ENCODE measurements around the gene IGSF5. TPM values are rescaled to one million over a fixed set of nuclear protein-coding genes. Genes with fewer than 3 reads are reported as not detected.

Gene IGSF5
- total RNA-seq, 2 experiments from 2014 or later: not detected

DNA sequence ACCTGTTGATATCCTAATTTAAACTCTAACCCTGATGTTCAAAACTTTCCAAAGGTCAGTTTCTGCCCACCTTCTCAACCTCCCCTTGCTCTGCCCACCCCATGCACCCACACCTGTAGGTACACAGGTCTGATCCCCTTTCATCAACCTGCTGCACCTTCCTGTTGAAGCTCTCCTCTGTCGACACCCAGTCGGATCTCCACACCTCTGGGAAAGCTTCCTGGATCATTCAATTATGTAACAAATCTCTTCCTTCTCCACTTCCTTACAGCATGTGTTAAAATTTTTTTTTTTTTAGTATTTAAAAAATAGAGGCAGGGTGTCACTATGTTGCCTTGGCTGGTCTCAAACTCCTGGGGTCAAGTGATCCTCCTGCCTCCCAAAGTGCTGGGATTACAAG, 44.7 kb upstream of the IGSF5 start:
- no peak overlapping the region for H3K4me3 ChIP-seq (ENCODE audit: low read depth, low read length, poor library complexity, severe bottlenecking)
- no TSS peak for BruUV-seq (replicated peaks)
- no peaks in the 10 kb centered on the region for H3K4me1 ChIP-seq (ENCODE audit: insufficient read depth, low read length, poor library complexity, severe bottlenecking)
- H3K4me2 ChIP-seq (ENCODE audit: low read length): no peak overlapping the region
- no peaks in the 10 kb centered on the region for H3K79me2 ChIP-seq (ENCODE audit: insufficient read depth, low read depth, low read length)
- no peak overlapping the region for H3K27ac ChIP-seq (ENCODE audit: low read depth, low read length, poor library complexity, severe bottlenecking)
- DNase-seq (ENCODE audit: low spot score): no peak
- ChIA-PET CTCF (ENCODE audit: unreplicated experiment) (no interaction called here), POLR2A (interaction anchor here (0.7 kb wide), 1 partner anchor 10 kb away, joined by 3 read pairs; no protein-coding TSS in a partner anchor)
- no peak for TF ChIP-seq EZH2phosphoT487 (IDR thresholded peaks at IDR 0.05; ENCODE audit: borderline replicate concordance, low read depth, low read length)
- TF ChIP-seq, protein P1, sequence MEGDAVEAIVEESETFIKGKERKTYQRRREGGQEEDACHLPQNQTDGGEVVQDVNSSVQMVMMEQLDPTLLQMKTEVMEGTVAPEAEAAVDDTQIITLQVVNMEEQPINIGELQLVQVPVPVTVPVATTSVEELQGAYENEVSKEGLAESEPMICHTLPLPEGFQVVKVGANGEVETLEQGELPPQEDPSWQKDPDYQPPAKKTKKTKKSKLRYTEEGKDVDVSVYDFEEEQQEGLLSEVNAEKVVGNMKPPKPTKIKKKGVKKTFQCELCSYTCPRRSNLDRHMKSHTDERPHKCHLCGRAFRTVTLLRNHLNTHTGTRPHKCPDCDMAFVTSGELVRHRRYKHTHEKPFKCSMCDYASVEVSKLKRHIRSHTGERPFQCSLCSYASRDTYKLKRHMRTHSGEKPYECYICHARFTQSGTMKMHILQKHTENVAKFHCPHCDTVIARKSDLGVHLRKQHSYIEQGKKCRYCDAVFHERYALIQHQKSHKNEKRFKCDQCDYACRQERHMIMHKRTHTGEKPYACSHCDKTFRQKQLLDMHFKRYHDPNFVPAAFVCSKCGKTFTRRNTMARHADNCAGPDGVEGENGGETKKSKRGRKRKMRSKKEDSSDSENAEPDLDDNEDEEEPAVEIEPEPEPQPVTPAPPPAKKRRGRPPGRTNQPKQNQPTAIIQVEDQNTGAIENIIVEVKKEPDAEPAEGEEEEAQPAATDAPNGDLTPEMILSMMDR (conservative IDR thresholded peaks at IDR 0.05; ENCODE audit: low read length): no peak
- H2AFZ ChIP-seq (ENCODE audit: low read length): no peak overlapping the region
- intact Hi-C loops (cut with micrococcal nuclease; ENCODE audit: unreplicated experiment): no loop called here
- H3K36me3 ChIP-seq (ENCODE audit: insufficient read depth, low read length): no peaks in the 10 kb centered on the region
- no peaks in the 10 kb centered on the region for H3K9me3 ChIP-seq (ENCODE audit: low read length)
- no peaks in the 10 kb centered on the region for H3K9me2 ChIP-seq (ENCODE audit: insufficient read depth, low read length)
- H4K20me1 ChIP-seq (ENCODE audit: insufficient read depth, low read length): no peaks in the 10 kb centered on the region

GRCh38 chr21:39703578-39703977, 41.4 kb upstream of the IGSF5 start:
- CTCF ChIA-PET (ENCODE audit: unreplicated experiment): no interaction called here
- H3K4me2 ChIP-seq (ENCODE audit: low read length): no peak overlapping the region
- intact Hi-C loops (cut with micrococcal nuclease; ENCODE audit: unreplicated experiment): no loop called here
- no TSS peak for BruUV-seq (replicated peaks)
- no peaks in the 10 kb centered on the region for H3K9me3 ChIP-seq (ENCODE audit: low read length)
- no peak overlapping the region for H3K4me3 ChIP-seq (ENCODE audit: low read depth, low read length, poor library complexity, severe bottlenecking)
- no peaks in the 10 kb centered on the region for H3K79me2 ChIP-seq (ENCODE audit: insufficient read depth, low read depth, low read length)
- H3K9me2 ChIP-seq (ENCODE audit: insufficient read depth, low read length): no peaks in the 10 kb centered on the region
- POLR2A ChIA-PET: no interaction called here
- DNase-seq (ENCODE audit: low spot score): no peak
- H3K36me3 ChIP-seq (ENCODE audit: insufficient read depth, low read length): no peaks in the 10 kb centered on the region
- TF ChIP-seq, protein P1 (conservative IDR thresholded peaks at IDR 0.05; ENCODE audit: low read length): no peak
- TF ChIP-seq EZH2phosphoT487 (IDR thresholded peaks at IDR 0.05; ENCODE audit: borderline replicate concordance, low read depth, low read length): no peak
- H4K20me1 ChIP-seq (ENCODE audit: insufficient read depth, low read length): no peaks in the 10 kb centered on the region
- H2AFZ ChIP-seq (ENCODE audit: low read length): no peak overlapping the region
- no peaks in the 10 kb centered on the region for H3K4me1 ChIP-seq (ENCODE audit: insufficient read depth, low read length, poor library complexity, severe bottlenecking)
- no peak overlapping the region for H3K27ac ChIP-seq (ENCODE audit: low read depth, low read length, poor library complexity, severe bottlenecking)

DNA sequence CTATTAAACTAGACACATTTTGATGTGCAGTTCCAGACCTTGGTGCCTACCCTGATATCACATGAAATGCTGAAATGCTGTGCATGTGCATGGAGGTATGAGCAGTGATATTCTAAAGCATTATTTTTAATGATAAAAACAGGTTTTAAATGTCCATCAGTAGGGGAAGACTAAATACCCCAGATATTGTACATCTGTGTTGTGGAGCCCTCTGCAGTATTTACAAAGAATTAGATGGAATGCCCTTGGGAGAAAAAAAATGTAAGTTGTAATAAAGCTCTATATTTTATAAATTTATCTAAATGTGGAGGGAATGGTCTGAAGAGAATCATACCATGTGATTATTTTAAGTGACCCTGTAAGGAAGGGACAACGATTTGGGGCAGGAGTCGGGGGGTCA, 39.1 kb upstream of the IGSF5 start:
- H3K4me1 ChIP-seq (ENCODE audit: insufficient read depth, low read length, poor library complexity, severe bottlenecking): no peaks in the 10 kb centered on the region
- H3K36me3 ChIP-seq (ENCODE audit: insufficient read depth, low read length): no peaks in the 10 kb centered on the region
- no peak overlapping the region for H3K27ac ChIP-seq (ENCODE audit: low read depth, low read length, poor library complexity, severe bottlenecking)
- intact Hi-C loops (cut with micrococcal nuclease; ENCODE audit: unreplicated experiment): no loop called here
- no peaks in the 10 kb centered on the region for H3K9me3 ChIP-seq (ENCODE audit: low read length)
- ChIA-PET CTCF (ENCODE audit: unreplicated experiment) (no interaction called here), POLR2A (no interaction called here)
- no peak overlapping the region for H3K4me3 ChIP-seq (ENCODE audit: low read depth, low read length, poor library complexity, severe bottlenecking)
- H3K4me2 ChIP-seq (ENCODE audit: low read length): no peak overlapping the region
- H3K9me2 ChIP-seq (ENCODE audit: insufficient read depth, low read length): no peaks in the 10 kb centered on the region
- no peak for TF ChIP-seq EZH2phosphoT487 (IDR thresholded peaks at IDR 0.05; ENCODE audit: borderline replicate concordance, low read depth, low read length)
- TF ChIP-seq, protein P1 (conservative IDR thresholded peaks at IDR 0.05; ENCODE audit: low read length): no peak
- H3K79me2 ChIP-seq (ENCODE audit: insufficient read depth, low read depth, low read length): no peaks in the 10 kb centered on the region
- no TSS peak for BruUV-seq (replicated peaks)
- no peak for DNase-seq (ENCODE audit: low spot score)
- no peak overlapping the region for H2AFZ ChIP-seq (ENCODE audit: low read length)
- H4K20me1 ChIP-seq (ENCODE audit: insufficient read depth, low read length): no peaks in the 10 kb centered on the region
